Activated naive CD4-positive, alpha-beta T cell treated with anti-CD3 and anti-CD28 coated beads, Interleukin-2, amount 50 U/mL, for 72 hours (primary cell): ENCODE measurements around the gene TTC4. TPM values are rescaled to one million over a fixed set of nuclear protein-coding genes. Genes with fewer than 3 reads are reported as not detected.
"Not testable (repeated sequence)": the region's sequence is repeated elsewhere in the genome, so short reads cannot be mapped to it uniquely, and the experiment has no call there.

ENCODE experiments used
- ATAC-seq, 2 donors: fragments of 150-1000 bp; cut with Tn5 transposase; 2 replicates each; pipeline ENCODE4 v1.10.0; 2021; ENCODE audit warnings: mild to moderate bottlenecking in 2 of 2, moderate library complexity in 2 of 2
- DNase-seq, 2 donors: peaks; one replicate each; pipeline ENCODE4 v3.0.0; 2021 to 2022; ENCODE audit warnings: low spot score in 2 of 2
- H3K27ac Mint-ChIP-seq, 2 donors: one replicate each; pipeline ENCODE4 v1.8.0; 2022; ENCODE audit warnings: mild to moderate bottlenecking in 2 of 2, mixed read lengths in 2 of 2
- H3K36me3 Mint-ChIP-seq, 2 donors: one replicate each; pipeline ENCODE4 v1.8.0; 2022; ENCODE audit warnings: mixed read lengths in 2 of 2
- H3K9me3 Mint-ChIP-seq, 2 donors: one replicate each; pipeline ENCODE4 v1.8.0; 2022; ENCODE audit warnings: mixed read lengths in 2 of 2
- total RNA-seq, 2 donors: library from RNA; stranded (reverse); gene quantifications; one replicate each; pipeline ENCODE4 v1.2.3, GENCODE V29; 2022

TTC4 gene
- total RNA-seq, 2 donors from 2014 or later: 18.7 to 25.9 TPM

- no peak for ATAC-seq
- no peak for DNase-seq
Observed at GRCh38 chr1:54763816-54764132, 48.1 kb downstream of the TTC4 start.

GRCh38 chr1:54764133-54764921 lies 48.7 kb downstream of the TTC4 start, which contains the start of gene PARS2:
PARS2 (minus strand) TSS chr1:54764523; CDS start chr1:54759161, 5,362 bp downstream.
- Mint-ChIP-seq H3K9me3 (no peaks in the 10 kb centered on the region), H3K36me3 (peaks cover 0 to 6% of the 10 kb centered on the region in 2 donors), H3K27ac (peak within 1 kb of the TSS; percentile 95)
- ATAC-seq: peak; percentile 96 to 97
- DNase-seq: peak; percentile 96 to 98

More at GRCh38 chr1:54763816-54764132, 48.1 kb downstream of the TTC4 start:
- Mint-ChIP-seq H3K9me3 (no peaks in the 10 kb centered on the region), H3K27ac (peak overlapping the region; percentile 95), H3K36me3 (peaks cover 0 to 6% of the 10 kb centered on the region in 2 donors)

- peak; percentile 2 to 3 for ATAC-seq
- no peak for DNase-seq
- Mint-ChIP-seq H3K9me3 (no peaks in the 10 kb centered on the region), H3K36me3 (peaks cover 0 to 6% of the 10 kb centered on the region in 2 donors), H3K27ac (peak overlapping the region; percentile 95)
Observed at GRCh38 chr1:54764922-54765561, 49.4 kb downstream of the TTC4 start.

- ATAC-seq (no peak), DNase-seq (no peak)
- Mint-ChIP-seq H3K36me3 (peaks cover 0 to 6% of the 10 kb centered on the region in 2 donors), H3K27ac (no peak overlapping the region), H3K9me3 (no peaks in the 10 kb centered on the region)
Observed at GRCh38 chr1:54766726-54767125, 51.1 kb downstream of the TTC4 start.

- H3K27ac Mint-ChIP-seq: no peak overlapping the region
- no peaks in the 10 kb centered on the region for H3K9me3 Mint-ChIP-seq
- ATAC-seq: no peak
Observed at GRCh38 chr1:54767526-54767925, 51.9 kb downstream of the TTC4 start.

GRCh38 chr1:54768093-54768492 lies 52.4 kb downstream of the TTC4 start:
- ATAC-seq (no peak), DNase-seq (no peak)
- H3K36me3 Mint-ChIP-seq: peaks cover 0 to 6% of the 10 kb centered on the region in 2 donors
- H3K9me3 Mint-ChIP-seq: no peaks in the 10 kb centered on the region
- no peak overlapping the region for H3K27ac Mint-ChIP-seq

More at GRCh38 chr1:54767526-54767925, 51.9 kb downstream of the TTC4 start:
- no peak for DNase-seq
- H3K36me3 Mint-ChIP-seq: peaks cover 0 to 6% of the 10 kb centered on the region in 2 donors

GRCh38 chr1:54772951-54773350 lies 57.3 kb downstream of the TTC4 start:
- ATAC-seq: no peak
- Mint-ChIP-seq H3K27ac (peak overlapping the region in 1 of 2 donors; percentile 10), H3K9me3 (no peaks in the 10 kb centered on the region), H3K36me3 (no peaks in the 10 kb centered on the region)
- DNase-seq: no peak

- no peak for DNase-seq
- H3K9me3 Mint-ChIP-seq: no peaks in the 10 kb centered on the region
- ATAC-seq: peak; percentile 49 to 64
- H3K27ac Mint-ChIP-seq: no peak overlapping the region
- H3K36me3 Mint-ChIP-seq: no peaks in the 10 kb centered on the region
Observed at GRCh38 chr1:54774820-54775498, 59.3 kb downstream of the TTC4 start.

- H3K27ac Mint-ChIP-seq: peak overlapping the region in 1 of 2 donors; percentile 52
- H3K9me3 Mint-ChIP-seq, DNase-seq, ATAC-seq, H3K36me3 Mint-ChIP-seq: not testable (repeated sequence)
Observed at GRCh38 chr1:54775828-54776721, 60.4 kb downstream of the TTC4 start.

GRCh38 chr1:54777011-54777410 lies 61.4 kb downstream of the TTC4 start:
- DNase-seq (no peak), ATAC-seq (no peak)
- Mint-ChIP-seq H3K27ac (no peak overlapping the region), H3K36me3 (no peaks in the 10 kb centered on the region), H3K9me3 (no peaks in the 10 kb centered on the region)

- no peaks in the 10 kb centered on the region for H3K9me3 Mint-ChIP-seq
- ATAC-seq: no peak
- H3K27ac Mint-ChIP-seq: no peak overlapping the region
- H3K36me3 Mint-ChIP-seq: no peaks in the 10 kb centered on the region
- no peak for DNase-seq
Observed at GRCh38 chr1:54777431-54777830, 61.8 kb downstream of the TTC4 start.

GRCh38 chr1:54781023-54781723 lies 65.5 kb downstream of the TTC4 start:
- Mint-ChIP-seq H3K27ac (no peak overlapping the region), H3K9me3 (no peaks in the 10 kb centered on the region), H3K36me3 (no peaks in the 10 kb centered on the region)
- DNase-seq (no peak), ATAC-seq (no peak)

GRCh38 chr1:54782156-54782555 lies 66.5 kb downstream of the TTC4 start:
- ATAC-seq (no peak), DNase-seq (no peak)
- no peaks in the 10 kb centered on the region for H3K9me3 Mint-ChIP-seq
- H3K27ac Mint-ChIP-seq: no peak overlapping the region
- no peaks in the 10 kb centered on the region for H3K36me3 Mint-ChIP-seq

GRCh38 chr1:54782588-54782987 lies 66.9 kb downstream of the TTC4 start:
- H3K27ac Mint-ChIP-seq: peak overlapping the region in 1 of 2 donors; percentile 1
- DNase-seq (no peak), ATAC-seq (no peak)
- H3K9me3 Mint-ChIP-seq: no peaks in the 10 kb centered on the region
- H3K36me3 Mint-ChIP-seq: no peaks in the 10 kb centered on the region

GRCh38 chr1:54784066-54784465 lies 68.4 kb downstream of the TTC4 start:
- H3K27ac Mint-ChIP-seq: no peak overlapping the region
- DNase-seq (no peak), ATAC-seq (no peak)
- no peaks in the 10 kb centered on the region for H3K9me3 Mint-ChIP-seq
- H3K36me3 Mint-ChIP-seq: no peaks in the 10 kb centered on the region

- Mint-ChIP-seq H3K36me3 (peaks cover 0 to under 1% of the 10 kb centered on the region in 2 donors), H3K27ac (peak overlapping the region; percentile 20 to 89), H3K9me3 (no peaks in the 10 kb centered on the region)
- ATAC-seq: no peak
- DNase-seq: no peak
Observed at GRCh38 chr1:54786778-54787177, 71.1 kb downstream of the TTC4 start.
